CD14-positive monocyte (primary cell): Measurements from ENCODE around the gene FHIT. TPM values are rescaled to one million over a fixed set of nuclear protein-coding genes. Genes with fewer than 3 reads are reported as not detected.

Experiments used
- DNase-seq, 3 donors: peaks; one replicate each; pipeline ENCODE4 v3.0.0-alpha.2; 2011 to 2022
- H2AFZ ChIP-seq: 2 replicates; pipeline ENCODE4 v1.6.0; 2012; ENCODE audit warnings: mild to moderate bottlenecking, low read depth, low read length, inconsistent platforms; ENCODE audit not compliant: insufficient read depth, poor library complexity, severe bottlenecking
- H3K27ac ChIP-seq, 2 donors: 1 replicate in 1 of 2; 2 replicates in 1 of 2; pipeline ENCODE4 v1.5.1; 2012 to 2013; ENCODE audit warnings: low read length in 2 of 2, control low read depth in 1 of 2, inconsistent platforms in 1 of 2, low read depth in 1 of 2, mild to moderate bottlenecking in 1 of 2
- H3K27me3 ChIP-seq, 2 donors: one replicate each; pipeline versions ENCODE4 v1.6.0 to v1.6.1; 2011 to 2013; ENCODE audit warnings: low read length in 2 of 2; ENCODE audit not compliant: control insufficient read depth in 2 of 2, insufficient read depth in 2 of 2
- H3K36me3 ChIP-seq, 2 donors: replicated peaks in 1 of 2; 1 replicate in 1 of 2; 2 replicates in 1 of 2; pipeline versions ENCODE4 v1.5.1 to v1.6.1; 2012 to 2013; ENCODE audit warnings: low read length in 2 of 2, control low read depth in 1 of 2, inconsistent platforms in 1 of 2, mild to moderate bottlenecking in 1 of 2; ENCODE audit not compliant: insufficient read depth in 2 of 2, control insufficient read depth in 1 of 2
- H3K4me1 ChIP-seq, 2 donors: 1 replicate in 1 of 2; 2 replicates in 1 of 2; pipeline versions ENCODE4 v1.5.1 to v1.6.1; 2012 to 2013; ENCODE audit warnings: low read length in 2 of 2, control low read depth in 1 of 2, inconsistent platforms in 1 of 2, mild to moderate bottlenecking in 1 of 2, moderate library complexity in 1 of 2; ENCODE audit not compliant: insufficient read depth in 2 of 2, control insufficient read depth in 1 of 2
- H3K4me2 ChIP-seq: replicated peaks from 2 replicates; pipeline ENCODE3; 2012; ENCODE audit warnings: low read length, moderate library complexity, mild to moderate bottlenecking; ENCODE audit not compliant: poor library complexity, severe bottlenecking; ENCODE audit errors: extremely low read depth
- H3K4me3 ChIP-seq, 3 experiments: fragments of 200-600 bp in 1 of 3; sonication (generic) in 1 of 3; replicated peaks in 1 of 3; 1 replicate in 2 of 3; 2 replicates in 1 of 3; pipeline ENCODE4 v1.5.1; 2011 to 2013; ENCODE audit warnings: low read length in 3 of 3, mild to moderate bottlenecking in 3 of 3, control low read depth in 2 of 3, low read depth in 2 of 3, inconsistent platforms in 1 of 3, moderate library complexity in 1 of 3
- H3K79me2 ChIP-seq: 2 replicates; pipeline ENCODE4 v1.6.0; 2012; ENCODE audit warnings: mild to moderate bottlenecking, control low read depth, inconsistent platforms, low read length, moderate library complexity; ENCODE audit not compliant: insufficient read depth
- H3K9ac ChIP-seq: 2 replicates; pipeline ENCODE4 v1.6.0; 2017; ENCODE audit warnings: low read length, mild to moderate bottlenecking; ENCODE audit not compliant: insufficient read depth, poor library complexity, severe bottlenecking
- H3K9me3 ChIP-seq, 2 donors: replicated peaks in 1 of 2; 1 replicate in 1 of 2; 2 replicates in 1 of 2; pipeline versions ENCODE4 v1.5.1 to v1.6.1; 2012 to 2013; ENCODE audit warnings: low read length in 2 of 2, control low read depth in 1 of 2; ENCODE audit not compliant: control insufficient read depth in 1 of 2, insufficient read depth in 1 of 2
- H4K20me1 ChIP-seq: 2 replicates; pipeline ENCODE4 v1.6.0; 2012; ENCODE audit warnings: mild to moderate bottlenecking, low read length, control low read depth, moderate library complexity; ENCODE audit not compliant: insufficient read depth
- H3K27ac Mint-ChIP-seq, 7 donors: one replicate each; pipeline ENCODE4 v1.8.0; 2020; ENCODE audit warnings: mild to moderate bottlenecking in 7 of 7, mixed read lengths in 7 of 7, moderate library complexity in 6 of 7, inconsistent platforms in 2 of 7
- H3K27me3 Mint-ChIP-seq, 3 donors: one replicate each; pipeline ENCODE4 v1.8.0; 2021 to 2022; ENCODE audit warnings: low read depth in 3 of 3, mild to moderate bottlenecking in 3 of 3, mixed read lengths in 3 of 3, moderate library complexity in 3 of 3, inconsistent platforms in 1 of 3
- H3K36me3 Mint-ChIP-seq, 2 donors: one replicate each; pipeline ENCODE4 v1.8.0; 2020; ENCODE audit warnings: mixed read lengths in 2 of 2, inconsistent platforms in 1 of 2, mild to moderate bottlenecking in 1 of 2
- H3K4me1 Mint-ChIP-seq: one replicate; pipeline ENCODE4 v1.8.0; 2020; ENCODE audit warnings: mild to moderate bottlenecking, mixed read lengths
- H3K4me3 Mint-ChIP-seq, 2 donors: one replicate each; pipeline ENCODE4 v1.8.0; 2020; ENCODE audit warnings: mild to moderate bottlenecking in 2 of 2, mixed read lengths in 2 of 2, moderate library complexity in 1 of 2
- H3K9me3 Mint-ChIP-seq, 7 donors: one replicate each; pipeline ENCODE4 v1.8.0; 2020 to 2022; ENCODE audit warnings: mixed read lengths in 7 of 7, mild to moderate bottlenecking in 6 of 7, moderate library complexity in 6 of 7, inconsistent platforms in 2 of 7
- CTCF ChIP-seq: fragments of 200-600 bp; IDR thresholded peaks from one replicate; pipeline ENCODE4 v1.8.0; 2022; ENCODE audit warnings: antibody characterized with exemption, mild to moderate bottlenecking
- WGBS: methylation state at CpG from one replicate; pipeline ENCODE4 v1.1.5; 2013; ENCODE audit warnings: missing lambda C conversion rate; ENCODE audit not compliant: insufficient coverage; 5-methylcytosine and 5-hydroxymethylcytosine counted together
- intact Hi-C, 2 donors: fragments of 100-400 bp; cut with micrococcal nuclease; formaldehyde crosslinking; loops; one replicate each; pipeline versions ENCODE4 v1.15.0 to v1.15.1; 2023
- polyA plus RNA-seq, 3 donors: library from polyadenylated mRNA; depleted of rRNA in 1 of 3; unstranded in 2 of 3; stranded (reverse) in 1 of 3; fragments of 300-500 nt in 2 of 3; fragments of >200 nt in 1 of 3; fragmentation: Illumina TruSeq in 2 of 3; gene quantifications; 1 replicate in 2 of 3; 2 replicates in 1 of 3; pipeline ENCODE4 v1.2.3, GENCODE V29; 2012 to 2021

The FHIT gene
- polyA plus RNA-seq, 3 donors, result 1.7 to 3.4 (median 3.2) TPM

DNA sequence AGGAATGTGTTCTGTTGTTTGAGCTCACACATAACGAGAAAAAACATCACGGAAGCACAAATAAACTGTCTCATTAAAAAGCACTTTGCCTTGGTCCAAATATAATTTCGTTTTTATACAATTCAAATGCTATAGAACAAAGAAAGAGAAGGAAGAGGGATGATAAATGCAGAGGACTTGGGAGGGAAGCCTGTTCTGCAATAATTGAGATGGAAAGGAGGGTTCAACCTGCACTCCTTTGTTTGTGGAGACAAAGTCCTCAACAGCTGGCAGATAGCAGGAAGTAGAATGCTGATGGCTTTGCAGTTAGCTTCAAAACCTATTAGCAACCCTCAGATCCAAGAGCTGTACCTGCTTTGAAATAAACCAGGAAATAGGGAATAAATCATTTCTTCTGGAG, 1010.8 kb downstream of the FHIT start:
- no CpG with 5 or more reads among the region's 3 CpGs for WGBS

GRCh38 chr3:60238550-60238949, 1012.7 kb downstream of the FHIT start:
- WGBS, result no CpG with 5 or more reads among the region's 2 CpGs
- Histone ChIP-seq H3K9ac (no peak overlapping the region), H3K27ac (no peak overlapping the region), H3K27me3 (no peaks in the 10 kb centered on the region), H4K20me1 (no peaks in the 10 kb centered on the region), H3K36me3 (no peaks in the 10 kb centered on the region), H3K4me1 (no peaks in the 10 kb centered on the region), H3K9me3 (peaks cover 0 to 2% of the 10 kb centered on the region in 2 donors), H3K4me2 (no peak overlapping the region), H3K79me2 (no peaks in the 10 kb centered on the region), H3K4me3 (no peak overlapping the region), H2AFZ (no peak overlapping the region)
- H3K4me3 Mint-ChIP-seq, result no peak overlapping the region
- no peaks in the 10 kb centered on the region for H3K27me3 Mint-ChIP-seq
- no peak for DNase-seq
- no peaks in the 10 kb centered on the region for H3K36me3 Mint-ChIP-seq
- no peaks in the 10 kb centered on the region for H3K4me1 Mint-ChIP-seq
- no peak for TF ChIP-seq CTCF
- intact Hi-C loops, result no loop called here
- H3K27ac Mint-ChIP-seq, result no peak overlapping the region
- peaks cover 0 to 2% (median under 1%) of the 10 kb centered on the region in 7 donors for H3K9me3 Mint-ChIP-seq

More for the DNA sequence above, 1010.8 kb downstream of the FHIT start:
- H3K27me3 Mint-ChIP-seq, result no peaks in the 10 kb centered on the region
- no peaks in the 10 kb centered on the region for H3K36me3 Mint-ChIP-seq
- Histone ChIP-seq H3K4me2 (no peak overlapping the region), H2AFZ (no peak overlapping the region), H3K4me1 (no peaks in the 10 kb centered on the region), H3K27me3 (no peaks in the 10 kb centered on the region), H3K9me3 (no peaks in the 10 kb centered on the region), H3K4me3 (no peak overlapping the region), H3K27ac (no peak overlapping the region), H3K9ac (no peak overlapping the region), H4K20me1 (no peaks in the 10 kb centered on the region), H3K36me3 (no peaks in the 10 kb centered on the region), H3K79me2 (no peaks in the 10 kb centered on the region)
- H3K27ac Mint-ChIP-seq, result no peak overlapping the region
- no peaks in the 10 kb centered on the region for H3K9me3 Mint-ChIP-seq
- intact Hi-C loops, result no loop called here
- no peaks in the 10 kb centered on the region for H3K4me1 Mint-ChIP-seq
- TF ChIP-seq CTCF, result no peak
- no peak for DNase-seq
- no peak overlapping the region for H3K4me3 Mint-ChIP-seq
